ENCODE results near the gene PSME4. TPM values are rescaled to one million over a fixed set of nuclear protein-coding genes. Genes with fewer than 3 reads are reported as not detected.
"Not testable (repeated sequence)": the region's sequence is repeated elsewhere in the genome, so short reads cannot be mapped to it uniquely, and the experiment has no call there.

Gene PSME4
- total RNA-seq, 1 experiment from 2014 or later: 63.2 TPM

GRCh38 chr2:53840580-53840979 is 130.2 kb downstream of the PSME4 start:
- no peak overlapping the region for H3K4me3 ChIP-seq (ENCODE audit: low read depth in 2 of 2, low read length in 2 of 2)
- ChIA-PET POLR2A (no interaction called here), CTCF (no interaction called here)
- no TSS peak for BruUV-seq (replicated peaks)
- TF ChIP-seq REST (IDR thresholded peaks at IDR 0.05; ENCODE audit: insufficient read depth in 1 of 2, low read depth in 2 of 2, low read length in 1 of 2): no peak
- TF ChIP-seq, protein P1, sequence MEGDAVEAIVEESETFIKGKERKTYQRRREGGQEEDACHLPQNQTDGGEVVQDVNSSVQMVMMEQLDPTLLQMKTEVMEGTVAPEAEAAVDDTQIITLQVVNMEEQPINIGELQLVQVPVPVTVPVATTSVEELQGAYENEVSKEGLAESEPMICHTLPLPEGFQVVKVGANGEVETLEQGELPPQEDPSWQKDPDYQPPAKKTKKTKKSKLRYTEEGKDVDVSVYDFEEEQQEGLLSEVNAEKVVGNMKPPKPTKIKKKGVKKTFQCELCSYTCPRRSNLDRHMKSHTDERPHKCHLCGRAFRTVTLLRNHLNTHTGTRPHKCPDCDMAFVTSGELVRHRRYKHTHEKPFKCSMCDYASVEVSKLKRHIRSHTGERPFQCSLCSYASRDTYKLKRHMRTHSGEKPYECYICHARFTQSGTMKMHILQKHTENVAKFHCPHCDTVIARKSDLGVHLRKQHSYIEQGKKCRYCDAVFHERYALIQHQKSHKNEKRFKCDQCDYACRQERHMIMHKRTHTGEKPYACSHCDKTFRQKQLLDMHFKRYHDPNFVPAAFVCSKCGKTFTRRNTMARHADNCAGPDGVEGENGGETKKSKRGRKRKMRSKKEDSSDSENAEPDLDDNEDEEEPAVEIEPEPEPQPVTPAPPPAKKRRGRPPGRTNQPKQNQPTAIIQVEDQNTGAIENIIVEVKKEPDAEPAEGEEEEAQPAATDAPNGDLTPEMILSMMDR (IDR thresholded peaks at IDR 0.05): no peak
- no peak for TF ChIP-seq SIN3A (IDR thresholded peaks at IDR 0.05; ENCODE audit: borderline replicate concordance, insufficient read depth, low read depth, low read length)
- H3K27ac ChIP-seq (ENCODE audit: low read length): no peak overlapping the region
- no peaks in the 10 kb centered on the region for H3K9me3 ChIP-seq (ENCODE audit: control insufficient read depth, insufficient read depth, low read depth, low read length)
- H3K4me1 ChIP-seq (ENCODE audit: control insufficient read depth, insufficient read depth, low read length): no peaks in the 10 kb centered on the region
- ATAC-seq (no peak), DNase-seq (ENCODE audit: low read depth, low spot score) (no peak)
- H3K27me3 ChIP-seq (ENCODE audit: control insufficient read depth, insufficient read depth, low read length): no peaks in the 10 kb centered on the region
- in situ Hi-C loops (cut with HindIII; ENCODE audit: low pct_unique_long_range_greater_than_20kb, low sequenced_read_pairs) (no loop called here), intact Hi-C loops (cut with micrococcal nuclease; ENCODE audit: unreplicated experiment) (no loop called here)
- H3K36me3 ChIP-seq (ENCODE audit: control insufficient read depth, insufficient read depth, low read length): no peaks in the 10 kb centered on the region

- ATAC-seq; H3K36me3 ChIP-seq (ENCODE audit: control insufficient read depth, insufficient read depth, low read length); H3K9me3 ChIP-seq (ENCODE audit: control insufficient read depth, insufficient read depth, low read depth, low read length); H3K27me3 ChIP-seq (ENCODE audit: control insufficient read depth, insufficient read depth, low read length); DNase-seq (ENCODE audit: low read depth, low spot score); in situ Hi-C loops (cut with HindIII; ENCODE audit: low pct_unique_long_range_greater_than_20kb, low sequenced_read_pairs); H3K4me1 ChIP-seq (ENCODE audit: control insufficient read depth, insufficient read depth, low read length); POLR2A ChIA-PET; BruUV-seq (replicated peaks); H3K4me3 ChIP-seq (ENCODE audit: low read depth in 2 of 2, low read length in 2 of 2); CTCF ChIA-PET; H3K27ac ChIP-seq (ENCODE audit: low read length): not testable (repeated sequence)
- intact Hi-C loops (cut with micrococcal nuclease; ENCODE audit: unreplicated experiment): loop anchor here (5.0 kb wide), 1 partner anchor 408 kb away; no protein-coding TSS in a partner anchor
Measured at GRCh38 chr2:53829980-53830290, 140.9 kb downstream of the PSME4 start.

GRCh38 chr2:53829273-53829979 is 141.4 kb downstream of the PSME4 start:
- DNase-seq (ENCODE audit: low read depth, low spot score) (no peak), ATAC-seq (no peak)
- Histone ChIP-seq H3K9me3 (ENCODE audit: control insufficient read depth, insufficient read depth, low read depth, low read length) (no peaks in the 10 kb centered on the region), H3K27me3 (ENCODE audit: control insufficient read depth, insufficient read depth, low read length) (no peaks in the 10 kb centered on the region), H3K27ac (ENCODE audit: low read length) (no peak overlapping the region), H3K4me1 (ENCODE audit: control insufficient read depth, insufficient read depth, low read length) (no peaks in the 10 kb centered on the region), H3K4me3 (ENCODE audit: low read depth in 2 of 2, low read length in 2 of 2) (no peak overlapping the region), H3K36me3 (ENCODE audit: control insufficient read depth, insufficient read depth, low read length) (no peaks in the 10 kb centered on the region)
- in situ Hi-C loops (cut with HindIII; ENCODE audit: low pct_unique_long_range_greater_than_20kb, low sequenced_read_pairs) (no loop called here), intact Hi-C loops (cut with micrococcal nuclease; ENCODE audit: unreplicated experiment) (no loop called here)
- ChIA-PET CTCF (no interaction called here), POLR2A (no interaction called here)
- no TSS peak for BruUV-seq (replicated peaks)
- TF ChIP-seq TCF7L2 (IDR thresholded peaks at IDR 0.05; ENCODE audit: low read depth, low read length) (no peak), POLR2AphosphoS5 (IDR thresholded peaks at IDR 0.05; ENCODE audit: low read depth, low read length) (no peak), REST (IDR thresholded peaks at IDR 0.05; ENCODE audit: insufficient read depth in 1 of 2, low read depth in 2 of 2, low read length in 1 of 2) (no peak), SIN3A (IDR thresholded peaks at IDR 0.05; ENCODE audit: borderline replicate concordance, insufficient read depth, low read depth, low read length) (no peak)
- TF ChIP-seq, protein P1 (IDR thresholded peaks at IDR 0.05): no peak
